Measurements from ENCODE around the gene FER1L5.

DNA sequence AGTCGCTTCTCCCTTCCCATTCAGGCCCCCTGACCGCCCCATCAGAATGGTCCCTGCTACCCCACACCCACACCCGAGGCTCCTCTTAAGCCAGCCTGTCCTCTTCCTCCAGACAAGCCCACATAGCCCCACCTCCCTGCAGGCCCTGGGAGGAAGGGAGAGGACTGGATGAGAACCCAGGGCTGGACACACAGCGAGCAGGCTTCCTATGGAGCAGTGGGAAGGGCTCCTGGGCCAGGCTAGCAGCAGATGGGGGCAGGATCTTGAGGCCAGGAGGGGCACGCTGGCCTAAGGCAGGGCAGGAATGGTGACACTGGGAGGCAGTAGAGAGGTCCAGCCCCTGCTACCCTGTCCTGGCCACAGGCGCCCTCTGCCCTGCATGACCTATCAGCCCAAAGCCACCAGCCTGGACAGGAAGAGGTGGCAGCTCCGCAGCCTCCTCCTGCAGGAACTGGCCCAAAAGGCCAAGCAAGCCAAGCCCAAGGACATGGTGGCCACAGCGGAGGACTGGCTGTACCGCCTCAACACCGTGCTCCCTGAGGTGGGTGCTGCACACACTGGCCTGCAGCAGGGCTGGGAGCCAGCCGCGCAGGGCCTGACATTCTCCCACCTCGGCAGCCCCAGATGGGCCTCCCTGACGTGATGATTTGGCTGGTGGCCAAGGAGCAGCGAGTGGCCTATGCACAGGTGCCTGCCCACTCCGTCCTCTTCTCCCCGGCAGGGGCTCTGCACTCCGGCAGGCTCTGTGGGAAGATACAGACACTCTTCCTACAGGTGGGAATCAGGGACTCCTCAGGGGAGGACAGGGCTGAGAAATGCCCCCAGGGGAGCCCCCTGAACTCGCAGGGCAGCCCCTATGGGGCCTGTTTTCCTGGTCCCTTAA, 43.3 kb downstream of the FER1L5 start:
- TF ChIP-seq, protein P1, sequence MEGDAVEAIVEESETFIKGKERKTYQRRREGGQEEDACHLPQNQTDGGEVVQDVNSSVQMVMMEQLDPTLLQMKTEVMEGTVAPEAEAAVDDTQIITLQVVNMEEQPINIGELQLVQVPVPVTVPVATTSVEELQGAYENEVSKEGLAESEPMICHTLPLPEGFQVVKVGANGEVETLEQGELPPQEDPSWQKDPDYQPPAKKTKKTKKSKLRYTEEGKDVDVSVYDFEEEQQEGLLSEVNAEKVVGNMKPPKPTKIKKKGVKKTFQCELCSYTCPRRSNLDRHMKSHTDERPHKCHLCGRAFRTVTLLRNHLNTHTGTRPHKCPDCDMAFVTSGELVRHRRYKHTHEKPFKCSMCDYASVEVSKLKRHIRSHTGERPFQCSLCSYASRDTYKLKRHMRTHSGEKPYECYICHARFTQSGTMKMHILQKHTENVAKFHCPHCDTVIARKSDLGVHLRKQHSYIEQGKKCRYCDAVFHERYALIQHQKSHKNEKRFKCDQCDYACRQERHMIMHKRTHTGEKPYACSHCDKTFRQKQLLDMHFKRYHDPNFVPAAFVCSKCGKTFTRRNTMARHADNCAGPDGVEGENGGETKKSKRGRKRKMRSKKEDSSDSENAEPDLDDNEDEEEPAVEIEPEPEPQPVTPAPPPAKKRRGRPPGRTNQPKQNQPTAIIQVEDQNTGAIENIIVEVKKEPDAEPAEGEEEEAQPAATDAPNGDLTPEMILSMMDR (IDR thresholded peaks at IDR 0.05; ENCODE audit: control extremely low read depth in 1 of 3, insufficient read depth in 1 of 3, low read depth in 1 of 3, low read length in 3 of 3), result peak in 2 of 3 experiments; percentile 50 to 54; a peak in 3 of 4 replicates
- TF ChIP-seq USF2 (IDR thresholded peaks at IDR 0.05; ENCODE audit: low read length) (no peak), EP300 (IDR thresholded peaks at IDR 0.05; ENCODE audit: borderline replicate concordance in 1 of 2, low read depth in 2 of 2, low read length in 2 of 2) (no peak), POLR2AphosphoS5 (IDR thresholded peaks at IDR 0.05; ENCODE audit: low read depth, low read length) (no peak), ZNF274 (IDR thresholded peaks at IDR 0.05; ENCODE audit: borderline replicate concordance, extremely low read depth, low read length) (no peak), RAD21 (IDR thresholded peaks at IDR 0.05 in 1 of 2, conservative IDR thresholded peaks at IDR 0.05 in 1 of 2; ENCODE audit: low read depth in 2 of 2, low read length in 2 of 2) (peak; percentile 25 to 49; a peak in 3 of 4 replicates)
